Peyer's patch (tissue), 4 donors: ENCODE data around the gene ABCC8.

Source experiments
- POLR2A ChIP-seq, 2 donors: fragments of 450-650 bp; IDR thresholded peaks; one replicate each; pipeline ENCODE4 v1.5.1; 2017; ENCODE audit warnings: antibody characterized with exemption in 2 of 2, mild to moderate bottlenecking in 2 of 2, moderate library complexity in 2 of 2
- TF ChIP-seq, protein P1 (sequence below), 6 experiments: fragments of 450-650 bp in 4 of 6; fragments of 200-600 bp in 2 of 6; sonication (generic) in 1 of 6; IDR thresholded peaks; one replicate each; pipeline ENCODE4 v1.5.1; 2017 to 2019; ENCODE audit warnings: antibody characterized with exemption in 6 of 6, mild to moderate bottlenecking in 3 of 6, moderate library complexity in 1 of 6

- TF ChIP-seq POLR2A (IDR thresholded peaks at IDR 0.05) = no peak
- TF ChIP-seq, protein P1, sequence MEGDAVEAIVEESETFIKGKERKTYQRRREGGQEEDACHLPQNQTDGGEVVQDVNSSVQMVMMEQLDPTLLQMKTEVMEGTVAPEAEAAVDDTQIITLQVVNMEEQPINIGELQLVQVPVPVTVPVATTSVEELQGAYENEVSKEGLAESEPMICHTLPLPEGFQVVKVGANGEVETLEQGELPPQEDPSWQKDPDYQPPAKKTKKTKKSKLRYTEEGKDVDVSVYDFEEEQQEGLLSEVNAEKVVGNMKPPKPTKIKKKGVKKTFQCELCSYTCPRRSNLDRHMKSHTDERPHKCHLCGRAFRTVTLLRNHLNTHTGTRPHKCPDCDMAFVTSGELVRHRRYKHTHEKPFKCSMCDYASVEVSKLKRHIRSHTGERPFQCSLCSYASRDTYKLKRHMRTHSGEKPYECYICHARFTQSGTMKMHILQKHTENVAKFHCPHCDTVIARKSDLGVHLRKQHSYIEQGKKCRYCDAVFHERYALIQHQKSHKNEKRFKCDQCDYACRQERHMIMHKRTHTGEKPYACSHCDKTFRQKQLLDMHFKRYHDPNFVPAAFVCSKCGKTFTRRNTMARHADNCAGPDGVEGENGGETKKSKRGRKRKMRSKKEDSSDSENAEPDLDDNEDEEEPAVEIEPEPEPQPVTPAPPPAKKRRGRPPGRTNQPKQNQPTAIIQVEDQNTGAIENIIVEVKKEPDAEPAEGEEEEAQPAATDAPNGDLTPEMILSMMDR (IDR thresholded peaks at IDR 0.05) = no peak
These were observed 61.7 kb downstream of the ABCC8 start for GRCh38 chr11:17414992-17415391.
